NB4 (cell line): ENCODE data around the gene PCDH15.
A peak's percentile ranks its signal among the peaks of the same experiment; 100 is the strongest.

Experiments used
- DNase-seq: peaks from one replicate; pipeline ENCODE4 v3.0.0; 2010; ENCODE audit warnings: low read depth
- H3K4me3 ChIP-seq: one replicate; pipeline ENCODE4 v1.5.1; 2011; ENCODE audit warnings: mild to moderate bottlenecking, low read depth, low read length, moderate library complexity
- MYC ChIP-seq: IDR thresholded peaks from 2 replicates; pipeline ENCODE4 v1.6.1; 2011; ENCODE audit warnings: low read depth, low read length
- POLR2A ChIP-seq: IDR thresholded peaks from 2 replicates; pipeline ENCODE4 v1.6.1; 2011; ENCODE audit warnings: mild to moderate bottlenecking; ENCODE audit not compliant: insufficient read length; ENCODE audit errors: extremely low read depth
- TF ChIP-seq, protein P1 (sequence below): IDR thresholded peaks from 2 replicates; pipeline ENCODE4 v1.6.1; 2011; ENCODE audit warnings: low read depth, low read length
- TF ChIP-seq, protein P2 (sequence below): IDR thresholded peaks from one replicate; pipeline ENCODE4 v1.5.1; 2012; ENCODE audit warnings: low read depth, low read length

PCDH15 gene

GRCh38 chr10:53827261-53827660, 973.8 kb downstream of the PCDH15 start:
- TF ChIP-seq, protein P1, sequence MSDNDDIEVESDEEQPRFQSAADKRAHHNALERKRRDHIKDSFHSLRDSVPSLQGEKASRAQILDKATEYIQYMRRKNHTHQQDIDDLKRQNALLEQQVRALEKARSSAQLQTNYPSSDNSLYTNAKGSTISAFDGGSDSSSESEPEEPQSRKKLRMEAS = no peak
- TF ChIP-seq POLR2A (no peak), MYC (no peak)
- TF ChIP-seq, protein P2, sequence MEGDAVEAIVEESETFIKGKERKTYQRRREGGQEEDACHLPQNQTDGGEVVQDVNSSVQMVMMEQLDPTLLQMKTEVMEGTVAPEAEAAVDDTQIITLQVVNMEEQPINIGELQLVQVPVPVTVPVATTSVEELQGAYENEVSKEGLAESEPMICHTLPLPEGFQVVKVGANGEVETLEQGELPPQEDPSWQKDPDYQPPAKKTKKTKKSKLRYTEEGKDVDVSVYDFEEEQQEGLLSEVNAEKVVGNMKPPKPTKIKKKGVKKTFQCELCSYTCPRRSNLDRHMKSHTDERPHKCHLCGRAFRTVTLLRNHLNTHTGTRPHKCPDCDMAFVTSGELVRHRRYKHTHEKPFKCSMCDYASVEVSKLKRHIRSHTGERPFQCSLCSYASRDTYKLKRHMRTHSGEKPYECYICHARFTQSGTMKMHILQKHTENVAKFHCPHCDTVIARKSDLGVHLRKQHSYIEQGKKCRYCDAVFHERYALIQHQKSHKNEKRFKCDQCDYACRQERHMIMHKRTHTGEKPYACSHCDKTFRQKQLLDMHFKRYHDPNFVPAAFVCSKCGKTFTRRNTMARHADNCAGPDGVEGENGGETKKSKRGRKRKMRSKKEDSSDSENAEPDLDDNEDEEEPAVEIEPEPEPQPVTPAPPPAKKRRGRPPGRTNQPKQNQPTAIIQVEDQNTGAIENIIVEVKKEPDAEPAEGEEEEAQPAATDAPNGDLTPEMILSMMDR = no peak
- DNase-seq = no peak
- H3K4me3 ChIP-seq = no peak overlapping the region

DNA sequence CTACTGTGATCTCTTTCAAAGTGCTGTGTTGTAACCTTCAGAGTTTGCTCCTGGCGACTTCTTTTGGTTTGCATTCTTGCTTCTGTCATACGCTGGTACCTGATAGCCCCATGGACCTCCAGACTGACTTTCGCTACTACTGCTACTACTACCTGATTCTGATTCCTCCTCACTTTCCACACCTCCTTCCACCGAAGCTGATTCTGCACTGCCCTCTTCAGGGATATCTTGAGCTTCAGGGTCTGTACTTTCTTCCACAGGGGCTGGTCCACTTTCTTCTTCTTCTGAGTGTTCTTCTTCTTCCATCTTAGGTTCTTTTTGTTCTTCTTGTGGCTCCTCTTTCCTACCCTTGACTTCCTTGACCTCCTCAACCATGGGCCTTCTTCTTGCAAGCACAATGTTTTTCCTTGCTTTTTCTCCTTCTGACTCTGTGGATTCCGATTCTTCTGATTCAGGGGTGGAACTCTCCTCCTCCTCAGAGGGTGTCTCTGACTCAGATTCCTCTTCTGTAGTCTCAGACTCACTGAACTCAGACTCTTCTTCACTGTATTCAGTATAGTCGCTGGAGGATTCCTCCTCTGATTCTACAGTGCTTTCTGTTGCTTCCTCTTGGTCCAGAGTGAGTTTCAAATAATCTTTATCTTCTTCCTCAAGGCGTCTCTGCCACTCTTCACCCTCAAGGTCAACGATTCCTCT, 992.2 kb downstream of the PCDH15 start:
- TF ChIP-seq POLR2A (no peak), MYC (no peak)
- TF ChIP-seq, protein P1 = no peak
- TF ChIP-seq, protein P2 = no peak
- no peak overlapping the region for H3K4me3 ChIP-seq
- DNase-seq = no peak

DNA sequence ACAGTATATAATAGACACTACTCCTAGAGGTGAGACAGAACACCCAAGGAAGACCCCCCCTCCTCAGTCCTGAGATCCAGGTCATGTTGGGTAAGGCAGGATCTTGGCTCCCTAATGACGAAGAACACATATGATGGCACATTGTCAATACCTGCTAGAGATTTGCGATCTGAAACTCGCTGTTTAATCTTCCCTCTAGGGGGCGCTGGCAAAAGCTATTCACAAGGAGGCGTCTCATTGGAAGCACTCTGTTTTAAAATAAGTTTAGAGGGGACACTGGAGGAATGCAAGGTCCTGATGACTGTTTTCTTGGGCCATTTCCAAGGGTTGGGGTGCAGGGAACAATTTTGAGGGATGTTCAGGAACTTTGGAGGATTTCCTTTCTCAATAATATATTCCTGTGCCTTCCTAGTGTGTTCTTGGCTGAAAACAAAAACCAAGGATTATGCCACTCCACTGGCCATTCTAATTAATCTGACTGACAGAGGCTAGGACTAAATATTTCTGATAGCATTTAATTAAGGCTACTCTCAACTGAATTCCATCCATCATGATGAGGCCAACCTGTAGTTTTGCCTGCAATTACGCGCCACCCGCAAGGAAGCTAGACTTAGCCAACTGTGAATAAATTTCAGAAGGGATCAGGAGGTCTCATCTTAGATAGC, 1014.7 kb downstream of the PCDH15 start:
- DNase-seq = peak; percentile 33
- TF ChIP-seq, protein P1 = no peak
- TF ChIP-seq, protein P2 = peak; percentile 77
- TF ChIP-seq POLR2A = no peak
- TF ChIP-seq MYC = no peak
- H3K4me3 ChIP-seq = no peak overlapping the region

GRCh38 chr10:53771701-53772100, 1029.3 kb downstream of the PCDH15 start:
- TF ChIP-seq POLR2A = no peak
- TF ChIP-seq MYC = no peak
- TF ChIP-seq, protein P1 = no peak
- TF ChIP-seq, protein P2 = no peak
- H3K4me3 ChIP-seq = no peak overlapping the region
- DNase-seq = no peak

- DNase-seq = no peak
- TF ChIP-seq, protein P2 = no peak
- TF ChIP-seq MYC = no peak
- TF ChIP-seq, protein P1 = no peak
- TF ChIP-seq POLR2A = no peak
- no peak overlapping the region for H3K4me3 ChIP-seq
Measured at GRCh38 chr10:53770903-53771302, 1030.1 kb downstream of the PCDH15 start.
